Sigmoid colon (tissue), 7 donors: ENCODE measurements around the gene YIF1B. TPM values are rescaled to one million over a fixed set of nuclear protein-coding genes. Genes with fewer than 3 reads are reported as not detected.

Source experiments
- DNase-seq: peaks from one replicate; pipeline ENCODE4 v3.0.0-alpha.2; 2019
- H3K27ac ChIP-seq, 4 donors: fragments of 200-600 bp; sonication (generic); one replicate each; pipeline ENCODE4 v1.5.1; 2016 to 2019; ENCODE audit warnings: mild to moderate bottlenecking in 1 of 4
- H3K27me3 ChIP-seq, 3 donors: fragments of 200-600 bp; sonication (generic); one replicate each; pipeline ENCODE4 v1.5.1; 2019; ENCODE audit warnings: mild to moderate bottlenecking in 1 of 3
- H3K36me3 ChIP-seq, 4 donors: fragments of 200-600 bp; sonication (generic); one replicate each; pipeline ENCODE4 v1.5.1; 2016 to 2019
- H3K4me1 ChIP-seq, 4 donors: fragments of 200-600 bp; sonication (generic); one replicate each; pipeline ENCODE4 v1.5.1; 2017 to 2019
- H3K4me3 ChIP-seq, 4 donors: fragments of 200-600 bp; sonication (generic); one replicate each; pipeline ENCODE4 v1.5.1; 2017 to 2019; ENCODE audit warnings: mild to moderate bottlenecking in 2 of 4, moderate library complexity in 1 of 4
- H3K9me3 ChIP-seq, 4 donors: fragments of 200-600 bp in 3 of 4; sonication (generic) in 3 of 4; one replicate each; pipeline versions ENCODE4 v1.5.1 to v1.6.1; 2013 to 2019
- CTCF ChIP-seq, 4 experiments: fragments of 450-650 bp in 3 of 4; fragments of 200-600 bp in 1 of 4; IDR thresholded peaks; one replicate each; pipeline ENCODE4 v1.5.1; 2016 to 2019; ENCODE audit warnings: antibody characterized with exemption in 4 of 4, mild to moderate bottlenecking in 3 of 4, moderate library complexity in 2 of 4
- EP300 ChIP-seq, 4 donors: sonication (generic); formaldehyde crosslinking; IDR thresholded peaks; one replicate each; pipeline ENCODE4 v1.6.1; 2017; ENCODE audit warnings: antibody characterized with exemption in 4 of 4
- POLR2A ChIP-seq, 2 donors: fragments of 450-650 bp; IDR thresholded peaks; one replicate each; pipeline ENCODE4 v1.6.1; 2016; ENCODE audit warnings: antibody characterized with exemption in 2 of 2, mild to moderate bottlenecking in 2 of 2, moderate library complexity in 2 of 2
- POLR2AphosphoS5 ChIP-seq, 4 donors: sonication (generic); formaldehyde crosslinking; IDR thresholded peaks; one replicate each; pipeline ENCODE4 v1.6.1; 2017; ENCODE audit warnings: antibody characterized with exemption in 4 of 4
- WGBS, 2 donors: extraction: QIAGEN DNeasy Blood & Tissue Kit; methylation state at CpG; one replicate each; pipeline ENCODE4 v1.1.7; 2013; 5-methylcytosine and 5-hydroxymethylcytosine counted together
- intact Hi-C: fragments of 100-400 bp; cut with DNase I; formaldehyde crosslinking; loops from one replicate; pipeline ENCODE4 v1.15.1; 2023
- polyA plus RNA-seq, 3 donors: library from polyadenylated mRNA; stranded (reverse); fragments of 200-250 nt; gene quantifications; one replicate each; pipeline ENCODE4 v1.2.3, GENCODE V29; 2013
- total RNA-seq, 4 donors: library from RNA; depleted of rRNA; stranded (reverse); fragments of >200 nt; gene quantifications; one replicate each; pipeline ENCODE4 v1.1.0, GENCODE V29; 2016
- donor health status: healthy with polysubstance abuse.
- donor health status: Bipolar disorder and iron deficiency.
- donor health status: healthy.

Gene YIF1B
- total and polyA plus RNA-seq, 7 donors: 12.5 to 77.5 (median 14.3) TPM

GRCh38 chr19:38266981-38267597 is 48.7 kb downstream of the YIF1B start:
- H3K4me1 ChIP-seq: peaks cover 0 to 26% (median 23%) of the 10 kb centered on the region in 4 donors
- no peak for DNase-seq
- H3K4me3 ChIP-seq: no peak overlapping the region
- H3K27me3 ChIP-seq: no peaks in the 10 kb centered on the region
- no peaks in the 10 kb centered on the region for H3K36me3 ChIP-seq
- H3K9me3 ChIP-seq: no peaks in the 10 kb centered on the region
- peak overlapping the region in 1 of 4 donors; percentile 30 for H3K27ac ChIP-seq
- TF ChIP-seq POLR2A (IDR thresholded peaks at IDR 0.05) (no peak), EP300 (IDR thresholded peaks at IDR 0.05) (no peak), POLR2AphosphoS5 (IDR thresholded peaks at IDR 0.05) (no peak), CTCF (IDR thresholded peaks at IDR 0.05) (no peak)
- 16 to 71% methylated on average over 12 of the region's 12 CpGs for WGBS, 2 donors
- intact Hi-C loops: no loop called here

GRCh38 chr19:38265921-38266429 is 49.8 kb downstream of the YIF1B start:
- TF ChIP-seq POLR2AphosphoS5 (IDR thresholded peaks at IDR 0.05) (no peak), CTCF (IDR thresholded peaks at IDR 0.05) (no peak), EP300 (IDR thresholded peaks at IDR 0.05) (no peak), POLR2A (IDR thresholded peaks at IDR 0.05) (no peak)
- Histone ChIP-seq H3K4me1 (peaks cover 0 to 26% (median 23%) of the 10 kb centered on the region in 4 donors), H3K4me3 (no peak overlapping the region), H3K9me3 (no peaks in the 10 kb centered on the region), H3K27me3 (no peaks in the 10 kb centered on the region), H3K27ac (peak overlapping the region in 3 of 4 donors; percentile 68 to 71 (median 69)), H3K36me3 (no peaks in the 10 kb centered on the region)
- WGBS, 2 donors: 18 to 72% methylated on average over 12 of the region's 12 CpGs
- intact Hi-C loops: no loop called here
- DNase-seq: no peak

GRCh38 chr19:38265213-38265861 is 50.4 kb downstream of the YIF1B start:
- H3K4me1 ChIP-seq: peaks cover 0 to 26% (median 19%) of the 10 kb centered on the region in 4 donors
- no peaks in the 10 kb centered on the region for H3K27me3 ChIP-seq
- 9 to 27% methylated on average over 14 of the region's 14 CpGs for WGBS, 2 donors
- DNase-seq: no peak
- peak overlapping the region; percentile 61 to 71 (median 68) for H3K27ac ChIP-seq
- intact Hi-C loops: no loop called here
- no peak for TF ChIP-seq EP300 (IDR thresholded peaks at IDR 0.05)
- TF ChIP-seq POLR2A (IDR thresholded peaks at IDR 0.05): peak in 1 of 2 donors; percentile 9
- TF ChIP-seq CTCF (IDR thresholded peaks at IDR 0.05): no peak
- no peak for TF ChIP-seq POLR2AphosphoS5 (IDR thresholded peaks at IDR 0.05)
- no peaks in the 10 kb centered on the region for H3K36me3 ChIP-seq
- peak overlapping the region in 3 of 4 donors; percentile 48 to 60 (median 52) for H3K4me3 ChIP-seq
- H3K9me3 ChIP-seq: no peaks in the 10 kb centered on the region

GRCh38 chr19:38264486-38265212 is 51.1 kb downstream of the YIF1B start, which contains the start of gene SPINT2:
TSS of gene SPINT2 (plus strand) at chr19:38264573. CDS start at chr19:38264893, 320 bp downstream.
- intact Hi-C loops: no loop called here
- 2 to 3% methylated on average over 78 of the region's 78 CpGs for WGBS, 2 donors
- Histone ChIP-seq H3K4me3 (peak within 1 kb of the TSS; percentile 35 to 60 (median 50)), H3K27me3 (no peaks in the 10 kb centered on the region), H3K36me3 (no peaks in the 10 kb centered on the region), H3K4me1 (peaks cover 0 to 26% (median 15%) of the 10 kb centered on the region in 4 donors), H3K9me3 (no peaks in the 10 kb centered on the region), H3K27ac (peak within 1 kb of the TSS; percentile 61 to 71 (median 68))
- TF ChIP-seq POLR2A (IDR thresholded peaks at IDR 0.05) (peak in 1 of 2 donors; percentile 82), POLR2AphosphoS5 (IDR thresholded peaks at IDR 0.05) (peak in 1 of 4 donors; percentile 72), EP300 (IDR thresholded peaks at IDR 0.05) (no peak), CTCF (IDR thresholded peaks at IDR 0.05) (no peak)
- no peak for DNase-seq
